SK-N-SH (cell line): ENCODE results near the gene SPON2. TPM values are rescaled to one million over a fixed set of nuclear protein-coding genes. Genes with fewer than 3 reads are reported as not detected.

ENCODE experiments used
- CTCF ChIA-PET: fragments of 300-600, 350-600 bp; formaldehyde crosslinking; extraction: SDS; loops from one replicate; lab custom pipeline; 2021; lab: Yijun Ruan, JAX
- POLR2A ChIA-PET: fragments of 350-600 bp; sonication (Branson Sonifier 250); formaldehyde crosslinking; extraction: SDS; loops from one replicate; lab custom pipeline; 2020; ENCODE audit warnings: antibody characterized with exemption, inconsistent platforms; lab: Yijun Ruan, JAX
- DNase-seq: peaks from one replicate; pipeline ENCODE4 v3.0.0; 2012
- H2AFZ ChIP-seq: fragments of 200-600 bp; sonication (generic); 2 replicates; pipeline ENCODE4 v1.8.1; 2016; ENCODE audit warnings: antibody characterized with exemption, mild to moderate bottlenecking, low read depth
- H3F3A ChIP-seq: fragments of 200-600 bp; sonication (generic); replicated peaks from 2 replicates; pipeline ENCODE3; 2016; ENCODE audit warnings: antibody characterized with exemption, mild to moderate bottlenecking; ENCODE audit not compliant: insufficient read depth
- H3K27ac ChIP-seq, 2 experiments: fragments of 200-500 bp in 1 of 2; fragments of 200-600 bp in 1 of 2; sonication (Bioruptor generic) in 1 of 2; sonication (generic), shearing (Covaris generic) in 1 of 2; 2 replicates each; pipeline versions ENCODE4 v1.5.1 to v1.6.1; 2014 to 2016; ENCODE audit warnings: low read depth in 2 of 2, inconsistent platforms in 1 of 2, low read length in 1 of 2, mild to moderate bottlenecking in 1 of 2, mixed read lengths in 1 of 2
- H3K27me3 ChIP-seq: fragments of 200-600 bp; sonication (generic), shearing (Covaris generic); 2 replicates; pipeline ENCODE4 v1.6.1; 2016; ENCODE audit warnings: mixed run types; ENCODE audit not compliant: insufficient read depth
- H3K36me3 ChIP-seq, 2 experiments: fragments of 200-500 bp in 1 of 2; fragments of 200-600 bp in 1 of 2; sonication (Bioruptor generic) in 1 of 2; sonication (generic) in 1 of 2; replicated peaks in 1 of 2; 2 replicates each; pipeline versions ENCODE3 to v1.5.1; 2014 to 2016; ENCODE audit warnings: low read length in 1 of 2, mild to moderate bottlenecking in 1 of 2; ENCODE audit not compliant: insufficient read depth in 2 of 2, control insufficient read depth in 1 of 2
- H3K4me1 ChIP-seq, 2 experiments: fragments of 200-500 bp in 1 of 2; fragments of 200-600 bp in 1 of 2; sonication (Bioruptor generic) in 1 of 2; sonication (generic), shearing (Covaris generic) in 1 of 2; 2 replicates each; pipeline versions ENCODE4 v1.5.1 to v1.6.1; 2014 to 2016; ENCODE audit warnings: low read depth in 1 of 2, low read length in 1 of 2, mixed run types in 1 of 2; ENCODE audit not compliant: insufficient read depth in 2 of 2, control insufficient read depth in 1 of 2
- H3K4me2 ChIP-seq: fragments of 200-600 bp; sonication (generic), shearing (Covaris generic); 2 replicates; pipeline ENCODE4 v1.6.1; 2017; ENCODE audit warnings: mixed run types
- H3K4me3 ChIP-seq, 2 experiments: fragments of 200-500 bp in 1 of 2; fragments of 200-600 bp in 1 of 2; sonication (Bioruptor generic) in 1 of 2; sonication (generic), shearing (Covaris generic) in 1 of 2; 2 replicates each; pipeline versions ENCODE4 v1.5.1 to v1.8.1; 2014 to 2016; ENCODE audit warnings: low read depth in 2 of 2, inconsistent platforms in 1 of 2, low read length in 1 of 2, mild to moderate bottlenecking in 1 of 2, mixed read lengths in 1 of 2, moderate library complexity in 1 of 2
- H3K79me2 ChIP-seq: fragments of 200-600 bp; sonication (generic); 2 replicates; pipeline ENCODE4 v1.8.1; 2017; ENCODE audit warnings: mild to moderate bottlenecking; ENCODE audit not compliant: insufficient read depth
- H3K9ac ChIP-seq: fragments of 200-600 bp; sonication (generic); 2 replicates; pipeline ENCODE4 v1.6.1; 2017; ENCODE audit warnings: mixed run types
- H3K9me2 ChIP-seq: fragments of 200-600 bp; sonication (generic); 2 replicates; pipeline ENCODE4 v1.6.1; 2017; ENCODE audit warnings: mixed run types
- H3K9me3 ChIP-seq: fragments of 200-600 bp; sonication (generic); 2 replicates; pipeline ENCODE4 v1.6.1; 2017; ENCODE audit warnings: mixed run types, mild to moderate bottlenecking, moderate library complexity
- H4K20me1 ChIP-seq: fragments of 200-600 bp; sonication (generic); 2 replicates; pipeline ENCODE4 v1.6.1; 2017; ENCODE audit warnings: mild to moderate bottlenecking, mixed run types; ENCODE audit not compliant: insufficient read depth
- ELF1 ChIP-seq: IDR thresholded peaks from 2 replicates; pipeline ENCODE4 v1.4.0; 2012
- EZH2phosphoT487 ChIP-seq: fragments of 200-600 bp; sonication (generic); IDR thresholded peaks from 2 replicates; pipeline ENCODE4 v1.6.1; 2017; ENCODE audit warnings: low read depth, mixed run types, mild to moderate bottlenecking, antibody characterized with exemption, moderate library complexity, borderline replicate concordance
- FOSL2 ChIP-seq: IDR thresholded peaks from 2 replicates; pipeline ENCODE4 v1.4.0; 2012; ENCODE audit warnings: low read depth, mild to moderate bottlenecking, moderate library complexity, borderline replicate concordance
- GABPA ChIP-seq: IDR thresholded peaks from 2 replicates; pipeline ENCODE4 v1.4.0; 2012; ENCODE audit warnings: low read depth, mild to moderate bottlenecking
- GATA2 ChIP-seq: sonication (generic); formaldehyde crosslinking; IDR thresholded peaks from 2 replicates; pipeline ENCODE4 v1.5.0; 2020; ENCODE audit warnings: mild to moderate bottlenecking, missing genetic modification reagents
- NFIC ChIP-seq: IDR thresholded peaks from 2 replicates; pipeline ENCODE4 v1.4.0; 2012; ENCODE audit warnings: borderline replicate concordance
- PBX3 ChIP-seq: IDR thresholded peaks from 2 replicates; pipeline ENCODE4; 2012
- TAF1 ChIP-seq: IDR thresholded peaks from 2 replicates; pipeline ENCODE4 v1.6.1; 2012; ENCODE audit warnings: low read depth, mild to moderate bottlenecking, low read length, moderate library complexity, borderline replicate concordance
- USF2 ChIP-seq: fragments of 150-350 bp; IDR thresholded peaks from 2 replicates; pipeline ENCODE4 v1.6.1; 2017; ENCODE audit warnings: antibody characterized with exemption, low read length, low read depth, borderline replicate concordance
- ZBTB33 ChIP-seq: IDR thresholded peaks from 2 replicates; pipeline ENCODE4 v1.4.0; 2012; ENCODE audit warnings: low read depth, borderline replicate concordance
- WGBS: methylation state at CpG from one replicate; pipeline ENCODE4 v1.1.6; 2017; ENCODE audit warnings: low lambda C conversion rate; 5-methylcytosine and 5-hydroxymethylcytosine counted together
- polyA plus RNA-seq, 3 experiments: library from polyadenylated mRNA; depleted of rRNA; stranded (reverse); fragments of >200 nt; gene quantifications; 2 replicates each; pipeline ENCODE4 v1.2.3, GENCODE V29; 2012

Gene SPON2
- polyA plus RNA-seq, 1 of the 3 experiments (the other 2 are of a cell fraction), result 11.4 TPM

- Histone ChIP-seq H3F3A (no peaks in the 10 kb centered on the region), H3K36me3 (peaks cover 0 to 5% of the 10 kb centered on the region in 2 experiments), H3K9ac (no peak overlapping the region), H3K27me3 (no peaks in the 10 kb centered on the region)
- POLR2A ChIA-PET, result no interaction called here
- DNase-seq, result no peak
- no peak for TF ChIP-seq GATA2 (CRISPR knock-in tag)
- no peak for TF ChIP-seq USF2
- no peak for TF ChIP-seq GABPA
- TF ChIP-seq FOSL2, result no peak
- TF ChIP-seq, all 33 proteins: peak for 0
- Histone ChIP-seq H3K9me2 (no peaks in the 10 kb centered on the region), H3K9me3 (peaks cover 13% of the 10 kb centered on the region; the same call in 1 of the 2 replicates), H3K4me1 (no peaks in the 10 kb centered on the region), H3K4me3 (no peak overlapping the region), H3K4me2 (no peak overlapping the region), H3K79me2 (no peaks in the 10 kb centered on the region), H3K27ac (no peak overlapping the region), H2AFZ (no peak overlapping the region), H4K20me1 (no peaks in the 10 kb centered on the region)
- CTCF ChIA-PET, result interaction anchor here (1.0 to 4.7 kb wide), 2 partner anchors 11 to 48 kb away, joined by 3 to 23 read pairs; no protein-coding TSS in a partner anchor
- 69% methylated on average over 10 of the region's 11 CpGs for WGBS
Observed at GRCh38 chr4:1178300-1179088, 6.1 kb upstream of the SPON2 start.

- Histone ChIP-seq H3K4me2 (no peak overlapping the region), H3K4me1 (no peaks in the 10 kb centered on the region; a peak in 1 of 4 replicates), H4K20me1 (no peaks in the 10 kb centered on the region)
- TF ChIP-seq ELF1 (no peak), ZBTB33 (no peak), TAF1 (no peak), NFIC (no peak), GABPA (no peak), USF2 (no peak), PBX3 (no peak), EZH2phosphoT487 (no peak)
- TF ChIP-seq, all 33 proteins: peak for 0
- ChIA-PET CTCF (interaction anchor here (1.0 to 4.7 kb wide), 2 partner anchors 10 to 47 kb away, joined by 3 to 23 read pairs; no protein-coding TSS in a partner anchor), POLR2A (no interaction called here)
- H3K27me3 ChIP-seq, result no peaks in the 10 kb centered on the region; the same call in 1 of the 2 replicates
- H3K79me2 ChIP-seq, result no peaks in the 10 kb centered on the region
- no peak for DNase-seq
- H3K27ac ChIP-seq, result no peak overlapping the region
- H3K4me3 ChIP-seq, result no peak overlapping the region
- H3F3A ChIP-seq, result no peaks in the 10 kb centered on the region
- no peaks in the 10 kb centered on the region for H3K9me2 ChIP-seq
- no peak overlapping the region for H3K9ac ChIP-seq
- 86% methylated on average over 9 of the region's 28 CpGs for WGBS
- H2AFZ ChIP-seq, result no peak overlapping the region
- H3K9me3 ChIP-seq, result peaks cover 10% of the 10 kb centered on the region; the same call in 1 of the 2 replicates
- peaks cover 0 to under 1% of the 10 kb centered on the region in 2 experiments for H3K36me3 ChIP-seq
Observed at GRCh38 chr4:1177274-1178141, 5.1 kb upstream of the SPON2 start.
